Esophagus muscularis mucosa (tissue), 4 donors: ENCODE measurements around the gene FUT8. TPM values are rescaled to one million over a fixed set of nuclear protein-coding genes. Genes with fewer than 3 reads are reported as not detected.

Experiments used
- DNase-seq: peaks from one replicate; pipeline ENCODE4 v3.0.0-alpha.2; 2017; ENCODE audit errors: extremely low spot score
- H3K27ac ChIP-seq, 4 donors: fragments of 200-600 bp; sonication (generic); replicated peaks in 1 of 4; 1 replicate in 3 of 4; 2 replicates in 1 of 4; pipeline ENCODE4 v1.5.1; 2016 to 2019; ENCODE audit warnings: mild to moderate bottlenecking in 1 of 4
- H3K27me3 ChIP-seq, 4 donors: fragments of 200-600 bp; sonication (generic); one replicate each; pipeline versions ENCODE4 v1.5.1 to v1.6.0; 2016 to 2019
- H3K36me3 ChIP-seq, 4 donors: fragments of 200-600 bp; sonication (generic); one replicate each; pipeline ENCODE4 v1.5.1; 2016 to 2019
- H3K4me1 ChIP-seq, 4 donors: fragments of 200-600 bp; sonication (generic); one replicate each; pipeline ENCODE4 v1.5.1; 2016 to 2019
- H3K4me3 ChIP-seq, 4 donors: fragments of 200-600 bp; sonication (generic); 1 replicate in 2 of 4; 2 replicates in 2 of 4; pipeline ENCODE4 v1.5.1; 2016 to 2019; ENCODE audit warnings: mild to moderate bottlenecking in 4 of 4, moderate library complexity in 1 of 4
- H3K9me3 ChIP-seq, 4 donors: fragments of 200-600 bp; sonication (generic); 1 replicate in 3 of 4; 2 replicates in 1 of 4; pipeline ENCODE4 v1.5.1; 2016 to 2019
- EP300 ChIP-seq: sonication (generic); formaldehyde crosslinking; IDR thresholded peaks from one replicate; pipeline ENCODE4 v1.6.1; 2017; ENCODE audit warnings: antibody characterized with exemption
- POLR2A ChIP-seq: fragments of 450-650 bp; IDR thresholded peaks from one replicate; pipeline ENCODE4 v1.6.1; 2017; ENCODE audit warnings: antibody characterized with exemption, moderate library complexity, mild to moderate bottlenecking, low read depth
- POLR2AphosphoS5 ChIP-seq, 2 donors: sonication (generic); formaldehyde crosslinking; IDR thresholded peaks; one replicate each; pipeline ENCODE4 v1.6.1; 2017; ENCODE audit warnings: antibody characterized with exemption in 2 of 2
- WGBS: methylation state at CpG from one replicate; pipeline ENCODE4 v1.1.5; 2018; 5-methylcytosine and 5-hydroxymethylcytosine counted together
- intact Hi-C: fragments of 100-400 bp; cut with DNase I; formaldehyde crosslinking; loops from one replicate; pipeline ENCODE4 v1.15.1; 2023
- total RNA-seq, 4 donors: library from RNA; depleted of rRNA; stranded (reverse); fragments of >200 nt; gene quantifications; one replicate each; pipeline versions ENCODE4 v1.1.0 to v1.2.1, GENCODE V29; 2016
- TF ChIP-seq, protein P1 (sequence below), 3 experiments: fragments of 200-600 bp in 2 of 3; fragments of 450-650 bp in 1 of 3; sonication (generic) in 2 of 3; IDR thresholded peaks; one replicate each; pipeline ENCODE4 v1.5.1; 2017 to 2019; ENCODE audit warnings: antibody characterized with exemption in 3 of 3, mild to moderate bottlenecking in 2 of 3, moderate library complexity in 1 of 3

Gene FUT8
- total RNA-seq, 4 donors from 2014 or later = 12.8 to 22.2 (median 20.1) TPM

DNA sequence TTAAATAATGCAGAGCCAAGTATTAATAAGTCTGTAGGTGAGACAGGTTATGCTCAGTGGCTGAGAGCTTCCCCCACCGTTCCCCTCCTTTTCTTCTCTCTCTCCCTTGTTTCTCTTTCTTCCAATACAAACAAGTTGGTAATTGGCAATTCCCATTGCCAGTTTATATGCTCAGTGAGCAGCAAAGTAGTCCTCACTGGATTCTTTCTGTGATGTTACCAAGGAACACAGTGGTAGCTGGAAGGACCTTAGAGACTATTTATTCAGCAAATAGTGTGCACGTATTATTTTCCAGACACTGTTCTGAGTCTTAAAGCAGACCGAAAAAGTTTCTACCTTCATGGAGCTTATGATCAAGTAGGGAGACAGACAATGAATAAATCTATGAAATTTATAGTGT is 344.4 kb downstream of the FUT8 start:
- intact Hi-C loops = no loop called here
- Histone ChIP-seq H3K4me3 (no peak overlapping the region), H3K9me3 (no peaks in the 10 kb centered on the region), H3K36me3 (no peaks in the 10 kb centered on the region), H3K4me1 (no peaks in the 10 kb centered on the region), H3K27ac (no peak overlapping the region), H3K27me3 (no peaks in the 10 kb centered on the region)
- WGBS = 80% methylated on average over 3 of the region's 3 CpGs
- TF ChIP-seq POLR2AphosphoS5 (IDR thresholded peaks at IDR 0.05) = no peak
- no peak for TF ChIP-seq EP300
- no peak for TF ChIP-seq POLR2A
- TF ChIP-seq, protein P1, sequence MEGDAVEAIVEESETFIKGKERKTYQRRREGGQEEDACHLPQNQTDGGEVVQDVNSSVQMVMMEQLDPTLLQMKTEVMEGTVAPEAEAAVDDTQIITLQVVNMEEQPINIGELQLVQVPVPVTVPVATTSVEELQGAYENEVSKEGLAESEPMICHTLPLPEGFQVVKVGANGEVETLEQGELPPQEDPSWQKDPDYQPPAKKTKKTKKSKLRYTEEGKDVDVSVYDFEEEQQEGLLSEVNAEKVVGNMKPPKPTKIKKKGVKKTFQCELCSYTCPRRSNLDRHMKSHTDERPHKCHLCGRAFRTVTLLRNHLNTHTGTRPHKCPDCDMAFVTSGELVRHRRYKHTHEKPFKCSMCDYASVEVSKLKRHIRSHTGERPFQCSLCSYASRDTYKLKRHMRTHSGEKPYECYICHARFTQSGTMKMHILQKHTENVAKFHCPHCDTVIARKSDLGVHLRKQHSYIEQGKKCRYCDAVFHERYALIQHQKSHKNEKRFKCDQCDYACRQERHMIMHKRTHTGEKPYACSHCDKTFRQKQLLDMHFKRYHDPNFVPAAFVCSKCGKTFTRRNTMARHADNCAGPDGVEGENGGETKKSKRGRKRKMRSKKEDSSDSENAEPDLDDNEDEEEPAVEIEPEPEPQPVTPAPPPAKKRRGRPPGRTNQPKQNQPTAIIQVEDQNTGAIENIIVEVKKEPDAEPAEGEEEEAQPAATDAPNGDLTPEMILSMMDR (IDR thresholded peaks at IDR 0.05) = no peak
- no peak for DNase-seq

DNA sequence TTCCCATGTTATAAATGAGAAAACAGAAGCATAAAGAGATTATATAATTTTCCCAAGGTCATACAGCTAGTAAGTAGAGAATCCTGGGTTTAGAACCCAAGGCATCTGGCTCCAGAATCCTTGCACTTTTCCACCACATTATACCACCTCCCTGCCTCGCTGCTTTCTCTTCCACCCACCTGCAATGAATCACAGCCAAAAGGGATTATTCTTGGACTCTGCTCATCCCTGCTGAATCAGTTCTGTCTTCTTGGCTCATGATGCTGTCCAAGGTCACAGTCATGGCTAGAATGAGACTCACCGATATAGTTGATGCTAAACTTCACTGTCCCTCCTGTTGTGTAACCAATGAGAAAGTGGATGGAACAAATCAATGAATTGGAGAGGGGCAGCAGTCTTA is 356.6 kb downstream of the FUT8 start:
- no peak for DNase-seq
- no peaks in the 10 kb centered on the region for H3K36me3 ChIP-seq
- no peaks in the 10 kb centered on the region for H3K4me1 ChIP-seq
- H3K27ac ChIP-seq = no peak overlapping the region
- intact Hi-C loops = no loop called here
- 54% methylated on average over 2 of the region's 2 CpGs for WGBS
- no peak for TF ChIP-seq EP300
- no peak for TF ChIP-seq POLR2A
- TF ChIP-seq, protein P1 (IDR thresholded peaks at IDR 0.05) = no peak
- TF ChIP-seq POLR2AphosphoS5 (IDR thresholded peaks at IDR 0.05) = no peak
- H3K9me3 ChIP-seq = no peaks in the 10 kb centered on the region
- no peak overlapping the region for H3K4me3 ChIP-seq
- H3K27me3 ChIP-seq = no peaks in the 10 kb centered on the region

DNA sequence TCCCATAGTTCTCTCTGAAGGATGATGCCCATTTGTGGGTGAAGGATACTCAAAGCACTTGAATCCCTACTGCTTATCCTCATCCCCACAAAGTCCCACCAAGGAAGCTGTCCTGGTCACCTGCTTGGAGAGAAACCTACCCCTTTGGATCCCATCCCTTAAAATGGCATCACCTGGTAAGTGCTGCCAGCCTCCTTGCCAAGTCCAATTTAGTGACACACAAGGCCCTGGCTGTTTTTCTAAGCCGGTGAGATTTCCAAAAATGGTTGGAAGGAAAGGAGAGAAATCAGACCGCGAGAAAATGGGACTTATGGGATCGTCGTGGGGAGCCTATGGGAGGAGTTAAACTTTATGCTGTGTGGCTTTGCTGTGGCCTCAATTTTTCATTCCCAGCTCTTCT is 358.2 kb downstream of the FUT8 start:
- intact Hi-C loops = no loop called here
- H3K27ac ChIP-seq = no peak overlapping the region
- H3K36me3 ChIP-seq = no peaks in the 10 kb centered on the region
- H3K4me1 ChIP-seq = no peaks in the 10 kb centered on the region
- H3K9me3 ChIP-seq = no peaks in the 10 kb centered on the region
- WGBS = 79% methylated on average over 5 of the region's 5 CpGs
- TF ChIP-seq POLR2A = no peak
- TF ChIP-seq EP300 = no peak
- TF ChIP-seq POLR2AphosphoS5 (IDR thresholded peaks at IDR 0.05) = no peak
- TF ChIP-seq, protein P1 (IDR thresholded peaks at IDR 0.05) = no peak
- no peak overlapping the region for H3K4me3 ChIP-seq
- H3K27me3 ChIP-seq = no peaks in the 10 kb centered on the region
- DNase-seq = no peak

DNA sequence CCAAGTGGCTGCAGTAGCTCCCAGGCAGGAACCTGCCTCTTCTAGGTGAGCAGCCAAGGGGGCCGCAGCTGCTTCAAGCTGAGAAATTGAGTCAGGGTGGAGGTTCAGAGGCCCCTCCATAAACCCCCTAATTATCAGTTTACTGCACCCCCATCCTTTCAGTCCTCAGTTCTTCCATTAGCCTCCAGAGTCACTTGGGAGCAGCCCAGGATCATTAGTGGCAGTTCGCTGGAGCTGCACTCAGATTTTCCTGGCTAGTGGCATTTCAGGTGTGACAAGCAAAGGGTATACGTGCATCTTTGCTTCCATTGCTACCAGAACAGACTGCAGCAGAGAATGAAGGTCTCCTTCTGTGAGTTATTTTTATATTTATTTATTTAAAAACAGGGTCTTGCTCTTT is 358.7 kb downstream of the FUT8 start:
- TF ChIP-seq POLR2A = no peak
- TF ChIP-seq POLR2AphosphoS5 (IDR thresholded peaks at IDR 0.05) = no peak
- TF ChIP-seq, protein P1 (IDR thresholded peaks at IDR 0.05) = no peak
- TF ChIP-seq EP300 = no peak
- intact Hi-C loops = no loop called here

DNA sequence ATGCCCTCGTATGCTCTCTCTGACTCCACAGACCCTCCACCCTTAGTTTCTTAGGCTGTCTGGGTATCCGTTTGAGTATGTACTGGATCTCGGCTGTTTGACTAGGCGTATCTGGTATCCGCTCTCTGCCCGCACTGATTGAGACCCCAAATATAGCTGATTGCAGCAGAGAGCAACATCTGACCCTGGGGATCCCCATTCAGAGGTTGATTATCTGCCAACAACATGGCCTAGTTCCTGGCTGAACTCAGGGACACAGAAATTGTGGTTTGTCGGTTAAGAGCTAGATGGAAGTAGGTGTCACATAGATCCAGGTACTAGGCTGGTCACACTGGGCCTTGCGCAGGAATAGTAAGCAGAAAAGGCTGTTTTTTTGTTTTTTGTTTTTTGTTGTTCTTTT is 359.9 kb downstream of the FUT8 start:
- no peak for DNase-seq
- Histone ChIP-seq H3K4me3 (no peak overlapping the region), H3K4me1 (no peaks in the 10 kb centered on the region), H3K36me3 (no peaks in the 10 kb centered on the region), H3K9me3 (no peaks in the 10 kb centered on the region), H3K27ac (no peak overlapping the region), H3K27me3 (no peaks in the 10 kb centered on the region)
- intact Hi-C loops = no loop called here
- WGBS = 86% methylated on average over 8 of the region's 8 CpGs
- TF ChIP-seq POLR2AphosphoS5 (IDR thresholded peaks at IDR 0.05) = no peak
- TF ChIP-seq, protein P1 (IDR thresholded peaks at IDR 0.05) = no peak
- TF ChIP-seq POLR2A = no peak
- TF ChIP-seq EP300 = no peak

More for the DNA sequence above, 358.7 kb downstream of the FUT8 start:
- H3K27ac ChIP-seq = no peak overlapping the region
- H3K36me3 ChIP-seq = no peaks in the 10 kb centered on the region
- no peaks in the 10 kb centered on the region for H3K4me1 ChIP-seq
- H3K27me3 ChIP-seq = no peaks in the 10 kb centered on the region
- 90% methylated on average over 3 of the region's 3 CpGs for WGBS
- no peak for DNase-seq
- H3K9me3 ChIP-seq = no peaks in the 10 kb centered on the region
- H3K4me3 ChIP-seq = no peak overlapping the region
